ENCODE measurements around the gene POLK. TPM values are rescaled to one million over a fixed set of nuclear protein-coding genes. Genes with fewer than 3 reads are reported as not detected.

The POLK gene
- total and polyA plus RNA-seq, 2 donors (not counting 3 experiments of a cell fraction or from before 2014, with no cell fraction given), result 5.1 to 27.3 TPM

GRCh38 chr5:75475364-75475763, 36.3 kb upstream of the POLK start:
- dilution Hi-C loops (cut with MboI; ENCODE audit: extremely low pct_ligation_motif_present, low sequenced_read_pairs) (no loop called here), intact Hi-C loops (cut with micrococcal nuclease) (no loop called here)
- Histone ChIP-seq H3K9me3 (replicated peaks; ENCODE audit: control insufficient read depth, insufficient read depth, low read length) (no peaks in the 10 kb centered on the region), H3K27ac (ENCODE audit: insufficient read depth, low read depth, low read length) (no peak overlapping the region), H3K36me3 (ENCODE audit: control insufficient read depth in 2 of 2, extremely low read depth in 1 of 2, insufficient read depth in 2 of 2, low read length in 2 of 2) (no peaks in the 10 kb centered on the region), H3K4me2 (ENCODE audit: insufficient read depth, low read length) (no peak overlapping the region), H3K4me3 (replicated peaks in 1 of 3; ENCODE audit: insufficient read depth in 1 of 3, low read depth in 1 of 3, low read length in 3 of 3) (no peak overlapping the region), H3K79me2 (ENCODE audit: control insufficient read depth, insufficient read depth, low read length) (peaks cover 18% of the 10 kb centered on the region), H3K9me1 (replicated peaks; ENCODE audit: control insufficient read depth, extremely low read depth, insufficient read depth, low read length) (no peaks in the 10 kb centered on the region), H2AFZ (ENCODE audit: low read depth, low read length) (no peak overlapping the region), H3K4me1 (ENCODE audit: control insufficient read depth, extremely low read depth, insufficient read depth, low read length) (no peaks in the 10 kb centered on the region), H3K9ac (replicated peaks; ENCODE audit: extremely low read depth, insufficient read depth, low read length) (no peak overlapping the region), H4K20me1 (replicated peaks; ENCODE audit: control insufficient read depth, extremely low read depth, insufficient read depth, low read length) (peaks cover 3% of the 10 kb centered on the region), H3K27me3 (ENCODE audit: control insufficient read depth in 2 of 2, insufficient read depth in 2 of 2, low read length in 2 of 2) (no peaks in the 10 kb centered on the region)
- ChIA-PET CTCF (no interaction called here), POLR2A (no interaction called here)
- no TSS peak for BruUV-seq (replicated peaks)
- FAIRE-seq (no peak), DNase-seq (ENCODE audit: low read depth, low spot score) (no peak)
- TF ChIP-seq JUN (IDR thresholded peaks at IDR 0.05; ENCODE audit: borderline replicate concordance, insufficient read depth, insufficient read length, low read depth), result no peak
- no peak for TF ChIP-seq FOS (IDR thresholded peaks at IDR 0.05; ENCODE audit: borderline replicate concordance, insufficient read depth, low read length)
- TF ChIP-seq EZH2 (IDR thresholded peaks at IDR 0.05; ENCODE audit: borderline replicate concordance, low read depth, low read length, severe bottlenecking), result no peak
- TF ChIP-seq GATA2 (IDR thresholded peaks at IDR 0.05; ENCODE audit: insufficient read depth, insufficient read length, low read depth, low read length), result no peak
- no peak for TF ChIP-seq MAX (IDR thresholded peaks at IDR 0.05; ENCODE audit: insufficient read depth, insufficient read length)
- no peak for TF ChIP-seq CTCF (IDR thresholded peaks at IDR 0.05; ENCODE audit: extremely low read depth in 1 of 2, insufficient read depth in 1 of 2, low read depth in 1 of 2, low read length in 2 of 2)
- TF ChIP-seq POLR2A (IDR thresholded peaks at IDR 0.05; ENCODE audit: low read depth, low read length), result no peak
- no peak for TF ChIP-seq POLR2AphosphoS5 (IDR thresholded peaks at IDR 0.05; ENCODE audit: insufficient read depth, low read depth, low read length)
- TF ChIP-seq MYC (IDR thresholded peaks at IDR 0.05; ENCODE audit: low read depth, low read length), result no peak

Data from endothelial cell of umbilical vein (primary cell).